ENCODE measurements around the gene ARHGAP11B.
"Not testable (repeated sequence)": the region's sequence is repeated elsewhere in the genome, so short reads cannot be mapped to it uniquely, and the experiment has no call there.

ARHGAP11B gene

GRCh38 chr15:30661154-30661553, 35.2 kb downstream of the ARHGAP11B start:
- H3K4me2 ChIP-seq (ENCODE audit: low read length); H2BK15ac ChIP-seq (replicated peaks; ENCODE audit: low read depth); H3K27ac ChIP-seq (ENCODE audit: low read depth, low read length); H3K56ac ChIP-seq (ENCODE audit: low read length); H3K27me3 ChIP-seq (ENCODE audit: insufficient read depth, low read length, poor library complexity); H3K79me1 ChIP-seq (ENCODE audit: low read length); H4K8ac ChIP-seq (ENCODE audit: low read depth, low read length); H4K5ac ChIP-seq (ENCODE audit: low read length); H3K18ac ChIP-seq (ENCODE audit: low read length); H3K4ac ChIP-seq (ENCODE audit: low read depth, low read length); H3K4me1 ChIP-seq (ENCODE audit: control insufficient read depth, low read depth, low read length); H3K36me3 ChIP-seq (ENCODE audit: control insufficient read depth, insufficient read depth, low read length); H3K9ac ChIP-seq (ENCODE audit: low read length); H2AK5ac ChIP-seq (ENCODE audit: low read length); H3K4me3 ChIP-seq (ENCODE audit: low read length); H2BK5ac ChIP-seq (ENCODE audit: low read length); H3K23ac ChIP-seq (ENCODE audit: low read length); H3K79me2 ChIP-seq (ENCODE audit: control insufficient read depth, insufficient read depth, low read length); H2BK120ac ChIP-seq (ENCODE audit: low read depth, low read length): not testable (repeated sequence)
- DNase-seq: peak; percentile 3
- WGBS (ENCODE audit: extremely low coverage, insufficient coverage, low lambda C conversion rate): no CpG with 5 or more reads among the region's 1 CpG

GRCh38 chr15:30669621-30670020, 43.7 kb downstream of the ARHGAP11B start:
- H3K4me3 ChIP-seq (ENCODE audit: low read length); H3K9ac ChIP-seq (ENCODE audit: low read length); H4K8ac ChIP-seq (ENCODE audit: low read depth, low read length); H3K27me3 ChIP-seq (ENCODE audit: insufficient read depth, low read length, poor library complexity); H3K4me1 ChIP-seq (ENCODE audit: control insufficient read depth, low read depth, low read length); H3K79me2 ChIP-seq (ENCODE audit: control insufficient read depth, insufficient read depth, low read length); H3K4me2 ChIP-seq (ENCODE audit: low read length); H2AK5ac ChIP-seq (ENCODE audit: low read length); H4K5ac ChIP-seq (ENCODE audit: low read length); H2BK15ac ChIP-seq (replicated peaks; ENCODE audit: low read depth); DNase-seq; H3K18ac ChIP-seq (ENCODE audit: low read length); H3K23ac ChIP-seq (ENCODE audit: low read length); H3K27ac ChIP-seq (ENCODE audit: low read depth, low read length); H3K36me3 ChIP-seq (ENCODE audit: control insufficient read depth, insufficient read depth, low read length); H2BK120ac ChIP-seq (ENCODE audit: low read depth, low read length); H3K79me1 ChIP-seq (ENCODE audit: low read length); H3K4ac ChIP-seq (ENCODE audit: low read depth, low read length); H2BK5ac ChIP-seq (ENCODE audit: low read length); H3K56ac ChIP-seq (ENCODE audit: low read length): not testable (repeated sequence)
- no CpG with 5 or more reads among the region's 4 CpGs for WGBS (ENCODE audit: extremely low coverage, insufficient coverage, low lambda C conversion rate)

GRCh38 chr15:30670056-30670455, 44.1 kb downstream of the ARHGAP11B start:
- no peak overlapping the region for H3K27ac ChIP-seq (ENCODE audit: low read depth, low read length)
- H3K27me3 ChIP-seq (ENCODE audit: insufficient read depth, low read length, poor library complexity): no peaks in the 10 kb centered on the region
- H3K23ac ChIP-seq (ENCODE audit: low read length): no peak overlapping the region
- no peak overlapping the region for H3K4ac ChIP-seq (ENCODE audit: low read depth, low read length)
- H4K8ac ChIP-seq (ENCODE audit: low read depth, low read length): no peak overlapping the region
- H2AK5ac ChIP-seq (ENCODE audit: low read length): no peak overlapping the region
- no peak overlapping the region for H2BK15ac ChIP-seq (replicated peaks; ENCODE audit: low read depth)
- WGBS (ENCODE audit: extremely low coverage, insufficient coverage, low lambda C conversion rate): no CpG with 5 or more reads among the region's 2 CpGs
- no peak overlapping the region for H4K5ac ChIP-seq (ENCODE audit: low read length)
- no peak overlapping the region for H3K4me2 ChIP-seq (ENCODE audit: low read length)
- H3K36me3 ChIP-seq (ENCODE audit: control insufficient read depth, insufficient read depth, low read length): no peaks in the 10 kb centered on the region
- no peak overlapping the region for H3K4me3 ChIP-seq (ENCODE audit: low read length)
- H2BK5ac ChIP-seq (ENCODE audit: low read length): no peak overlapping the region
- H3K9ac ChIP-seq (ENCODE audit: low read length): no peak overlapping the region
- H3K56ac ChIP-seq (ENCODE audit: low read length): no peak overlapping the region
- no peaks in the 10 kb centered on the region for H3K79me1 ChIP-seq (ENCODE audit: low read length)
- H3K18ac ChIP-seq (ENCODE audit: low read length): no peak overlapping the region
- H3K4me1 ChIP-seq (ENCODE audit: control insufficient read depth, low read depth, low read length): no peaks in the 10 kb centered on the region
- H3K79me2 ChIP-seq (ENCODE audit: control insufficient read depth, insufficient read depth, low read length): no peaks in the 10 kb centered on the region
- peak; percentile 7 for DNase-seq
- H2BK120ac ChIP-seq (ENCODE audit: low read depth, low read length): no peak overlapping the region

- H2AK5ac ChIP-seq (ENCODE audit: low read length): no peak overlapping the region
- H3K27ac ChIP-seq (ENCODE audit: low read depth, low read length): no peak overlapping the region
- no peaks in the 10 kb centered on the region for H3K4me1 ChIP-seq (ENCODE audit: control insufficient read depth, low read depth, low read length)
- no peak overlapping the region for H4K5ac ChIP-seq (ENCODE audit: low read length)
- H3K18ac ChIP-seq (ENCODE audit: low read length): no peak overlapping the region
- H3K36me3 ChIP-seq (ENCODE audit: control insufficient read depth, insufficient read depth, low read length): no peaks in the 10 kb centered on the region
- no peak overlapping the region for H3K9ac ChIP-seq (ENCODE audit: low read length)
- H3K23ac ChIP-seq (ENCODE audit: low read length): no peak overlapping the region
- H3K4me3 ChIP-seq (ENCODE audit: low read length): no peak overlapping the region
- H2BK120ac ChIP-seq (ENCODE audit: low read depth, low read length): no peak overlapping the region
- no peak overlapping the region for H3K4me2 ChIP-seq (ENCODE audit: low read length)
- H3K56ac ChIP-seq (ENCODE audit: low read length): no peak overlapping the region
- WGBS (ENCODE audit: extremely low coverage, insufficient coverage, low lambda C conversion rate): no CpG with 5 or more reads among the region's 1 CpG
- H2BK5ac ChIP-seq (ENCODE audit: low read length): no peak overlapping the region
- DNase-seq: no peak
- no peak overlapping the region for H4K8ac ChIP-seq (ENCODE audit: low read depth, low read length)
- no peak overlapping the region for H3K4ac ChIP-seq (ENCODE audit: low read depth, low read length)
- no peaks in the 10 kb centered on the region for H3K79me1 ChIP-seq (ENCODE audit: low read length)
- no peak overlapping the region for H2BK15ac ChIP-seq (replicated peaks; ENCODE audit: low read depth)
- H3K79me2 ChIP-seq (ENCODE audit: control insufficient read depth, insufficient read depth, low read length): no peaks in the 10 kb centered on the region
- no peaks in the 10 kb centered on the region for H3K27me3 ChIP-seq (ENCODE audit: insufficient read depth, low read length, poor library complexity)
Measured at GRCh38 chr15:30671309-30671708, 45.4 kb downstream of the ARHGAP11B start.

GRCh38 chr15:30675126-30675525, 49.2 kb downstream of the ARHGAP11B start:
- no peak for DNase-seq
- no peak overlapping the region for H3K4ac ChIP-seq (ENCODE audit: low read depth, low read length)

GRCh38 chr15:30675891-30676290, 50.0 kb downstream of the ARHGAP11B start:
- not testable (repeated sequence) for H3K27ac ChIP-seq (ENCODE audit: low read depth, low read length); H3K4me3 ChIP-seq (ENCODE audit: low read length); H2AK5ac ChIP-seq (ENCODE audit: low read length); H3K27me3 ChIP-seq (ENCODE audit: insufficient read depth, low read length, poor library complexity); H2BK5ac ChIP-seq (ENCODE audit: low read length); H4K5ac ChIP-seq (ENCODE audit: low read length); H3K4me1 ChIP-seq (ENCODE audit: control insufficient read depth, low read depth, low read length); H2BK15ac ChIP-seq (replicated peaks; ENCODE audit: low read depth); H3K4me2 ChIP-seq (ENCODE audit: low read length); H3K56ac ChIP-seq (ENCODE audit: low read length); H3K4ac ChIP-seq (ENCODE audit: low read depth, low read length); H3K79me2 ChIP-seq (ENCODE audit: control insufficient read depth, insufficient read depth, low read length); H2BK120ac ChIP-seq (ENCODE audit: low read depth, low read length); H3K79me1 ChIP-seq (ENCODE audit: low read length); H3K18ac ChIP-seq (ENCODE audit: low read length); H4K8ac ChIP-seq (ENCODE audit: low read depth, low read length); H3K36me3 ChIP-seq (ENCODE audit: control insufficient read depth, insufficient read depth, low read length); DNase-seq; H3K9ac ChIP-seq (ENCODE audit: low read length); H3K23ac ChIP-seq (ENCODE audit: low read length)
- WGBS (ENCODE audit: extremely low coverage, insufficient coverage, low lambda C conversion rate): no CpG with 5 or more reads among the region's 4 CpGs

More at GRCh38 chr15:30675126-30675525, 49.2 kb downstream of the ARHGAP11B start:
- H3K9ac ChIP-seq (ENCODE audit: low read length): no peak overlapping the region
- no peaks in the 10 kb centered on the region for H3K79me1 ChIP-seq (ENCODE audit: low read length)
- H3K27ac ChIP-seq (ENCODE audit: low read depth, low read length): no peak overlapping the region
- H3K36me3 ChIP-seq (ENCODE audit: control insufficient read depth, insufficient read depth, low read length): no peaks in the 10 kb centered on the region
- no peak overlapping the region for H3K18ac ChIP-seq (ENCODE audit: low read length)
- no peak overlapping the region for H4K5ac ChIP-seq (ENCODE audit: low read length)
- no peak overlapping the region for H4K8ac ChIP-seq (ENCODE audit: low read depth, low read length)
- no peak overlapping the region for H3K4me3 ChIP-seq (ENCODE audit: low read length)
- no peak overlapping the region for H2BK120ac ChIP-seq (ENCODE audit: low read depth, low read length)
- H2BK15ac ChIP-seq (replicated peaks; ENCODE audit: low read depth): no peak overlapping the region
- no peaks in the 10 kb centered on the region for H3K4me1 ChIP-seq (ENCODE audit: control insufficient read depth, low read depth, low read length)
- no peak overlapping the region for H2AK5ac ChIP-seq (ENCODE audit: low read length)
- H3K79me2 ChIP-seq (ENCODE audit: control insufficient read depth, insufficient read depth, low read length): no peaks in the 10 kb centered on the region
- no peak overlapping the region for H3K23ac ChIP-seq (ENCODE audit: low read length)
- no peak overlapping the region for H3K56ac ChIP-seq (ENCODE audit: low read length)
- no peaks in the 10 kb centered on the region for H3K27me3 ChIP-seq (ENCODE audit: insufficient read depth, low read length, poor library complexity)
- no peak overlapping the region for H3K4me2 ChIP-seq (ENCODE audit: low read length)
- H2BK5ac ChIP-seq (ENCODE audit: low read length): no peak overlapping the region
